NCI-H1092 treated with DMSO at 0.1 percent for 48 hours (cell line): ENCODE data around the gene MYH14.
"Not testable (repeated sequence)": the region's sequence is repeated elsewhere in the genome, so short reads cannot be mapped to it uniquely, and the experiment has no call there.

Experiments used
- DNase-seq: peaks from one replicate; lab custom pipeline; 2025; lab: John Stamatoyannopoulos, UW

The MYH14 gene

GRCh38 chr19:50226536-50226935 is 23.1 kb downstream of the MYH14 start:
- no peak for DNase-seq

- not testable (repeated sequence) for DNase-seq
Observed at GRCh38 chr19:50228153-50228552, 24.7 kb downstream of the MYH14 start.

- no peak for DNase-seq
Observed at GRCh38 chr19:50230379-50231351, 27.2 kb downstream of the MYH14 start.

- not testable (repeated sequence) for DNase-seq
Observed at GRCh38 chr19:50231417-50231816, 28.0 kb downstream of the MYH14 start.

GRCh38 chr19:50231821-50232220 is 28.4 kb downstream of the MYH14 start:
- DNase-seq: no peak

- no peak for DNase-seq
Observed at GRCh38 chr19:50232600-50232999, 29.2 kb downstream of the MYH14 start.

- DNase-seq: no peak
Observed at GRCh38 chr19:50233308-50233910, 30.0 kb downstream of the MYH14 start.

GRCh38 chr19:50237493-50237892 is 34.1 kb downstream of the MYH14 start:
- not testable (repeated sequence) for DNase-seq

GRCh38 chr19:50238043-50238442 is 34.6 kb downstream of the MYH14 start:
- DNase-seq: no peak

- no peak for DNase-seq
Observed at GRCh38 chr19:50239921-50240590, 36.6 kb downstream of the MYH14 start.

GRCh38 chr19:50242581-50242980 is 39.2 kb downstream of the MYH14 start:
- DNase-seq: no peak

GRCh38 chr19:50244695-50245094 is 41.3 kb downstream of the MYH14 start:
- no peak for DNase-seq

GRCh38 chr19:50248413-50248812 is 45.0 kb downstream of the MYH14 start:
- DNase-seq: no peak

- no peak for DNase-seq
Observed at GRCh38 chr19:50248826-50249225, 45.4 kb downstream of the MYH14 start.

GRCh38 chr19:50249636-50250035 is 46.2 kb downstream of the MYH14 start:
- no peak for DNase-seq

- no peak for DNase-seq
Observed at GRCh38 chr19:50250450-50251136, 47.2 kb downstream of the MYH14 start.

GRCh38 chr19:50252111-50252886 is 48.9 kb downstream of the MYH14 start:
- DNase-seq: no peak

- DNase-seq: no peak
Observed at GRCh38 chr19:50252887-50253268, 49.5 kb downstream of the MYH14 start.

- no peak for DNase-seq
Observed at GRCh38 chr19:50255115-50255514, 51.7 kb downstream of the MYH14 start.

GRCh38 chr19:50257141-50257540 is 53.7 kb downstream of the MYH14 start:
- no peak for DNase-seq

- DNase-seq: no peak
Observed at GRCh38 chr19:50258918-50259372, 55.5 kb downstream of the MYH14 start.
